HG02759 (cell line): ENCODE data around the gene ERFE.
"Not testable (repeated sequence)": the region's sequence is repeated elsewhere in the genome, so short reads cannot be mapped to it uniquely, and the experiment has no call there.

Experiments used
- ATAC-seq: cut with Tn5 transposase; IDR thresholded peaks from one replicate; pipeline ENCODE4 v1.9.1; 2021; ENCODE audit warnings: mild to moderate bottlenecking, moderate library complexity; ENCODE audit not compliant: unreplicated experiment

ERFE gene, protein sequence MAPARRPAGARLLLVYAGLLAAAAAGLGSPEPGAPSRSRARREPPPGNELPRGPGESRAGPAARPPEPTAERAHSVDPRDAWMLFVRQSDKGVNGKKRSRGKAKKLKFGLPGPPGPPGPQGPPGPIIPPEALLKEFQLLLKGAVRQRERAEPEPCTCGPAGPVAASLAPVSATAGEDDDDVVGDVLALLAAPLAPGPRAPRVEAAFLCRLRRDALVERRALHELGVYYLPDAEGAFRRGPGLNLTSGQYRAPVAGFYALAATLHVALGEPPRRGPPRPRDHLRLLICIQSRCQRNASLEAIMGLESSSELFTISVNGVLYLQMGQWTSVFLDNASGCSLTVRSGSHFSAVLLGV

DNA sequence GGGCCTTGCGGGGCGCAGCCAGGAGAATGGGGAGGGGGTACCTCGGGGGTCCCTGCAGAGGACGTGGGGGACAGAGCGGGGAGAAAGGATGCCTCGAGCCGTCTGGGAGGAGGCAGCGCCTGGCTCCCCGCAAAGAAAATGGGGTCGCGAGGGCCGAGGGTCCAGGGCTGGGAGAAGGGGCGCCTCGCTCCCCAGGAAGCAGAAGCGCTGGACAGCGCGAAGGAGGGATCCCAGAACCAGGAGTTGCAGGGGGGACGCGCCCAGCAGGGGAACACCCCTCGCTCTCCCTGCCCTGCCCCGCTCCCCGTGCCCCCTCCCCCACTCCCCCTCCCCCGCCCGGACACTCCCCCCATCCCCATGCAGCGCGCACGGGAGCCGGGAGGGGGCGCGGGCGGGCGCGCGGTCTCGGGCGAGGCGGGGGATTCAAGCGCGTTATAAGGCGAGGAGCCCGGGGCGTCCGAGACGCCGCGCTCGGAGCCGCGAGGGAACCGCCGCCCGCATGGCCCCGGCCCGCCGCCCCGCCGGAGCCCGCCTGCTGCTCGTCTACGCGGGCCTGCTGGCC lies at the start of gene ERFE:
Gene ERFE, plus strand, starts transcription at position 462 of the 562 bp plus-strand sequence. Its CDS starts 38 bp downstream, at position 500.
- peak; percentile 47 for ATAC-seq

- no peak for ATAC-seq
Observed at GRCh38 chr2:238113611-238114010, 45.2 kb upstream of the ERFE start.

GRCh38 chr2:238114331-238114841 lies 44.4 kb upstream of the ERFE start:
- no peak for ATAC-seq

GRCh38 chr2:238114851-238115660 lies 43.7 kb upstream of the ERFE start:
- no peak for ATAC-seq

DNA sequence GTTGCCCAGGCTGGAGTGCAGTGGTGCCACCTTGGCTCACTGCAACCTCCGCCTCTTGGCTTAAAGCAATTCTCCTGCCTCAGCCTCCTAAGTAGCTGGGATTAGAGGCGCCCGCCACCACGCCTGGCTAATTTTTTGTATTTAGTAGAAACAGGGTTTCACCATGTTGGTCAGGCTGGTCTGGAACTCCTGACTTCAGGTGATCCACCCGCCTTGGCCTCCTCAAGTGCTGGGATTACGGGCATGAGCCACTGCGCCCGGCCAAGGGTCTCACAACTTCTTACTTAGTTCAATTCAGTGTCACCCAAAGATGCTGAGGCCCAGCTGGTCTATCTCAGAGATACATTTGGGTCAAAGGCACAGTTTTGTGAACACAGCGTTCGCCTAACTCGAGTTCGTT lies 43.1 kb upstream of the ERFE start:
- ATAC-seq, result not testable (repeated sequence)

DNA sequence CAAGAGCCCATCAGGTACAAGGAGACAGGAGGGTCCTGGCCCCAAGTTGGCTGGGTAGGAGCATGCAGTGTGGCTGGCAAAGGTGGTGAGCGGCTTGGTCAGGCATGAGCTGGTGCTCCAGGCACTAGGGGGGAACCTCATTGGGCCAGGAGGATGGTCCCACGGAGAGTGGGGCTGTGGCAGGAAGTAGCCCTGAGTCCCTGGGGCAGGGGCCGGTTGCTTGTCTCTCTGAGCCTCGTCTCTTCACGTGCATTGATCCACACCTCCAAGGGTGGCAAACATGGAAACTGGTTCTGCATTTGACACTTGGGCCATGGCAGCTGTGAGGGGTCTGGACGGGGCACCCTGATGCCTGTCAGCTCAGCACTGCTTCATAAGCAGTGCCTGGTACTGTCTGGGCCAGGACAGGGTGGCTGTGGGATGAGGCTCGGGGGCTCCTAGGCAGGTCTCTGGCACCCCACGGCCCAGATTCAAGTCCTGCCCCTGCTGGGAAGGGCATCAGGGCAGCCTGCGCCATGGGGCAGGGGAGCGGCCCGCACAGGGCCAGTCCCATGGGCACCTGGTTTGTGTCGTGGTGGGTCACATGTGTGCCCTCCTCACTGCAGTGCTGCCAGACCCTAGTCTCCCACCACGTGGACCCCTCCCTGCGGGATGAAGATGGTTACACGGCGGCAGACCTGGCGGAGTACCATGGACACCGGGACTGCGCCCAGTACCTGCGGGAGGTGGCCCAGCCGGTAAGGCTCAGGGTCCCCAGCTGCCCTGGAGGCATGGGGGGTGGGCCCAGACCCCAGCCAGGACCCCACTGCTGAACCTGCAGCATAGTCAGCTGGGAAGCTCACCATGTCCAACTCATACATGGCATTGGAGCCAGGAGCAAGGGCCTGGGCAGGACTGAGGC lies 42.2 kb upstream of the ERFE start:
- no peak for ATAC-seq

GRCh38 chr2:238117199-238118154 lies 41.3 kb upstream of the ERFE start:
- no peak for ATAC-seq

DNA sequence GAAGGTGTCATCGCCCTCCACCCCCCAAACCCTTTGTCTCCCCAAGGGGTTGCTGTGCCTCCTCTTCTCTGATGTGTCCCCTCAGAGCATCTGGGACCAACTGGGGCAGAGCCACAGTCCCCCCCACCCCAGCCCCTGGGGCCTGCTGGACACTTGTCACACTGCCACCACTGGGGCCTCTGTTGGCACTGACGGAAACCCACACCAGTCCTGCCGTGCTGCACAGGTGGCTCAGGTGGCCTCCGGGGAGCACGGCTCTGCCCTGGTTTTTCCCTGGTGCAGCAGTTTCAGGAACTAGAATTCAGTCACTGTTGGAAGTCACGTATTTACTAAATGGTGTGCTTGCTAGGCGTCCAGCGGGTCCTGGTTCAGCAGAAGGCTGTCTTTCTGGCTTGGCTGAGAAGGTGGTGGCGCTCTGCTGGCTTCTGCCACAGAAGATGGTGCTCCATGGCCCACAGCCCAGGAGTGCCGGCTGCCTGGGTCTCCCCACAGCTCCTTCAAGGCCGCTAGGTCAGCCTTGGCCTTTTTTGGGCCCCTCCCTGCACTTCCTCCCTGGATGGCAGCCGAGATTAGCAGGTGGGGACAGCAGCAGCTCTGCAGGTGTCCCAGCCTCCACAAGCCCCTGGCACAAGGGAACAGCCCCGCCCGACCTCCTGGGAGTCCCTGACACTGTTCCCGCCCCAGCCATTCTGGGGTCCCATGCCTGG lies 38.9 kb upstream of the ERFE start:
- ATAC-seq, result no peak

GRCh38 chr2:238120463-238121298 lies 38.1 kb upstream of the ERFE start:
- no peak for ATAC-seq

- no peak for ATAC-seq
Observed at GRCh38 chr2:238121511-238122286, 37.1 kb upstream of the ERFE start.

DNA sequence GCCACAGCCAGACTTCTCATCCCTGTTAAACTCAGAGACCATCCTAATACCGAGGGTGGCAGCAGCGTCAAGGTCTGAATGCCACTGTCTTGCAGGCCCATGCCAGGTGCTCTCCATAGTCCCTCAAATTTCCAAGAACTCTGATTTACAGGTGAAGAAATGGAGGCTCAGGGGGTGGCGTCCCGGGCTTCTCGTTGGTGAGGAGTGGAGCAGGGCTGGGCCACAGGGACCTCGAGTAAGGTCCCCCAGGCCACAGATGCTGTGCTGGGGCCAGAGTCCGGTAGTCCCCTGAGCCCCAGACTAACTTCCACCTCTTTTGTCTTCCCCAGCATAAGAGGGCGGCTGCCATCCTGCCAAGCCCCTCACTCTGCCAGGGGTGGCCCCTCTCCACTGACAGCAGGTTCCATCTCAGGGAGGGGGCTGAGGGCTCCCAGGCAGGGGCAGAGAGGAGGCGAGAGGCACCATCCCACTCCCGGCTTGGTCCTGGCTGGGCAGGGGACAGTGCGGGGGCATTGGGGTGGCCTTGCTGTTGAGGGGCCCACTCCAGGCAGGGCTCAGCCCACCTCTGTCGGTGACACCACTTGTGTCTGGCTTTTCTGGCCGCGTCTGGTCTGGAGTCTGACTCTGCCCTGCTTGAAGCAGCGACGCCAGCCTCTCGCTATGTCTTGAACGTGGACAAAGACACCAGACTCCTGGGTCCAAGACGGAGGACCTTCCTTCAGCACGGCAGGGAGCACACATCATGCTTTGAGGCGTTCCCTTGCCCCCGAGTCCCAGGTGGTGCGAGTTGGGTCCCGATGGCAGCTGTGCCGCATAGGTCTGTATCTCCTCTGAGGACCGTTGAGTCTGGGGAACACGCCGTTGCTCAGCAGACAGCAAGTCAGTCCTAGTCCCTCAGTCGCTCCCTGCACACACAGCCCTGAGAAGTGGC lies 36.2 kb upstream of the ERFE start:
- ATAC-seq, result no peak

DNA sequence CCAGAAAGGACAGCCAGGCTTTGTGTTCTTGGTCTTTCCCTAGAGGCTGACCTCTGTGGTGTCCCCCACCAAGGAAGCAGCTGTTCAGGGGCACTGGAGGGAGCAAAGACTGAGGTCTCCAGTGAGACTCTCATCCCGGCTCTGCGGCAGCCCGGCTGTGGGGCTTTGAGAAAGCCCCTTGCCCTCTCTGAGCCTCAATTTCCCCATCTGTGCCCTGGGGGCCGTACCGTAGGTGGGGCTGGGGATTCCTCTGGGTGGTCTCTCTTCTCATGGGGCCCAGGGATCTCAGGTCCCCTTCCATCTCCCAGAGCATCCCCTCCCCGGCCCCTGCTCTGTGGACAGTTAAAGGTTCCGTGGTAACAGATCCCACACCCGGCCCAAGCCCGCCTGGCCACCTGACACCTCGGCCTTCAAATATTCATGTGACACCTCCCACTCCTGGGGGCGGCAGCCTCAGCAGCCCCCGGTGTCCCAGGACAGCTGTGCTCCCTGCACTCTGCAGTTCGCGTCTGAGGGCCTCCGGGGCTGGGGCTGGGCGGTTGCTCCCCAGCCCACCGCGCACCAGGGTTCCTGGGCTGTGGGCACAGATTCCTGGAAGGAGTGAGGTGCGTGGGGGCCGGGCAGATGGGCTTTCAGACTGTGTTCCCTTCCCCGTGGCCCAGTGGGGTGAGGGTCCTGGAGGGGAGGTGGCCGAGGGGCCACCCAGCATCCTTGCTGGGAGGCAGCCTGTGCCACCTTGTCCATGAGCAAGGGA lies 35.4 kb upstream of the ERFE start:
- no peak for ATAC-seq

DNA sequence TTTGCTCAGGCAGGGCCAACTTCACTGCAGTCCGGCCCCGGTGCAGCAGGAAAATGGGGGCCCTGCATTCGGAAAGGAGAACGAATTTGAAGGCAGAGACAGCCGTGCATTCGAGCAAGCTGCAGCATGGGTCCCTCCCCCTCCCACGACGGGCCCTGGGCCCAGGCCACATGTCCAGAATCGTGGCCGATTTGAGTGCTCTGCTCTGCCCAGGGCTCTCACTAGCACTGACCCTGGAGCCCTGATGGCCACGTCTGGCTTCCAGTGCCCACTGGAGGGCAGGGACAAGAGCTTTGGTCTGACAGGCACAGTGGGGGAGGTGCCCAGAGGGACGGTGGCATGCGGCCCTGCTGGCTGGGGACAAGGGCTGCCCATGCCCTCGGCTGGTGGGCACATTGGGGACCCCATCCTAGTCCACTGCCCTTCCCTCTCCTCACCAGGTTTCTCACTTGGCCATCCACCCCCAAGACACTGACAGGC lies 34.7 kb upstream of the ERFE start:
- ATAC-seq, result no peak

- ATAC-seq, result no peak
Observed at GRCh38 chr2:238124488-238125126, 34.2 kb upstream of the ERFE start.
